Spleen (tissue), 7 donors: ENCODE measurements around the gene NPBWR2.

ENCODE experiments used
- POLR2AphosphoS5 ChIP-seq, 3 donors: sonication (generic); formaldehyde crosslinking; IDR thresholded peaks; one replicate each; pipeline ENCODE4 v1.5.1; 2017; ENCODE audit warnings: antibody characterized with exemption in 3 of 3
- TF ChIP-seq, protein P1 (sequence below), 11 experiments: fragments of 200-600 bp in 7 of 11; fragments of 450-650 bp in 4 of 11; sonication (generic) in 4 of 11; IDR thresholded peaks in 8 of 11; conservative IDR thresholded peaks in 3 of 11; 1 replicate in 7 of 11; 2 replicates in 4 of 11; pipeline versions ENCODE4 v1.4.0 to v1.8.0; 2016 to 2021; ENCODE audit warnings: antibody characterized with exemption in 11 of 11, inconsistent platforms in 4 of 11, mild to moderate bottlenecking in 1 of 11
- donor health status: DM: no; HTN: no; CAD: no; lungs with moderate emphysema.
- donor health status: DM: no; HTN: no; CAD: no.
- donor health status: DM: no; HTN: no; CAD: no.

DNA sequence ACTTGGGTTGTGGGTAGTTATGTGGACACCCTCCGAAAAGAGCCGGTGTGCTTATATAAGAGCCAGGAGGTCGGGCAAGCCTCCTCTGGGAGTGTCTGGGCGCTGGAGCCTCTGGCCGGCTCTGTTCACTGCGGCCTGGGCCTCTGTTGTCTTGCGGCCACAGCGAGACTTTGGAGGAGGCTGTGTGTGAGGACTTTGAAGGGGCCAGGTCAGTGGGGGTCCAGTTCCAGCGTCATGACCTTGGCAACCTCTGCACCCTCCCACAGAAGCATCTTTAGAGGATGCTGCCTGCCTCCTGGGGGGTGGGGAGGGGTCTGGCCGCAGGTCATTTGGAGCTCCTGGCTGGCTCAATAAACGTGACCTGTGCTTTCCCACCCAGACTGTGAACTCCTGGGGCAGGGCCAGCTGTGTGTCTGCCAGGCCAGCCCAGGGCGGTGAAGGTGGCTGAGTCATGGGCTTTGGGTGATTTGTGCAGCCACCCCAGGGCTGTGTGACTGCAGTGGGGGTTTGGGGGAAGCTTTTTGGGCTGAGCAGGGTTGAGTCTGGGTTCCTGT, 43.1 kb downstream of the NPBWR2 start:
- TF ChIP-seq, protein P1, sequence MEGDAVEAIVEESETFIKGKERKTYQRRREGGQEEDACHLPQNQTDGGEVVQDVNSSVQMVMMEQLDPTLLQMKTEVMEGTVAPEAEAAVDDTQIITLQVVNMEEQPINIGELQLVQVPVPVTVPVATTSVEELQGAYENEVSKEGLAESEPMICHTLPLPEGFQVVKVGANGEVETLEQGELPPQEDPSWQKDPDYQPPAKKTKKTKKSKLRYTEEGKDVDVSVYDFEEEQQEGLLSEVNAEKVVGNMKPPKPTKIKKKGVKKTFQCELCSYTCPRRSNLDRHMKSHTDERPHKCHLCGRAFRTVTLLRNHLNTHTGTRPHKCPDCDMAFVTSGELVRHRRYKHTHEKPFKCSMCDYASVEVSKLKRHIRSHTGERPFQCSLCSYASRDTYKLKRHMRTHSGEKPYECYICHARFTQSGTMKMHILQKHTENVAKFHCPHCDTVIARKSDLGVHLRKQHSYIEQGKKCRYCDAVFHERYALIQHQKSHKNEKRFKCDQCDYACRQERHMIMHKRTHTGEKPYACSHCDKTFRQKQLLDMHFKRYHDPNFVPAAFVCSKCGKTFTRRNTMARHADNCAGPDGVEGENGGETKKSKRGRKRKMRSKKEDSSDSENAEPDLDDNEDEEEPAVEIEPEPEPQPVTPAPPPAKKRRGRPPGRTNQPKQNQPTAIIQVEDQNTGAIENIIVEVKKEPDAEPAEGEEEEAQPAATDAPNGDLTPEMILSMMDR (IDR thresholded peaks at IDR 0.05 in 8 of 11, conservative IDR thresholded peaks at IDR 0.05 in 3 of 11), result no peak
- peak in 1 of 3 donors; percentile 3 for TF ChIP-seq POLR2AphosphoS5 (IDR thresholded peaks at IDR 0.05)
